GM21723 (cell line): ENCODE data around the gene C16orf89.
"Not testable (repeated sequence)": the region's sequence is repeated elsewhere in the genome, so short reads cannot be mapped to it uniquely, and the experiment has no call there.

Experiments
- ATAC-seq: cut with Tn5 transposase; IDR thresholded peaks from one replicate; pipeline ENCODE4 v1.9.1; 2021; ENCODE audit warnings: mild to moderate bottlenecking, moderate library complexity; ENCODE audit not compliant: unreplicated experiment

The C16orf89 gene

GRCh38 chr16:5085716-5086115 is 20.0 kb upstream of the C16orf89 start:
- not testable (repeated sequence) for ATAC-seq

DNA sequence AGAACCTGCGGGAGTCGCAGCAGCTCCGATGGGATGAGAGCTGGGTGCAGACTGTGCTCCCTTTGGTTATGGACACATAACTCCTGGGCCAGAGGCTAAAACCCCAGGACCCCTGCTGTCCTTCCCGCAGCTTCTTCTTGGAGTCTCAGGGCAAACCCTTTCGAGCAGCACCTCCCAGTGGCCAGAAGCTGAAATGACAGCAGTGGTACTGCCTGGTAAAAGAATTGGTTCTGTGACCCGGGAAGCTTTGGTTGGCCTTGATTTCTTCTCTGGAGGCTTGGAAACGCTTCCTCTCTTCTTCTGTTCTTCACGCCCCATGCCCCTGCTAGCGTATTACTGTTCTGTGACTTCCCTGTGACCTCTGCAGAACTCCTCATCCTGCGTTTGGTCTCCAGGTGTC is 19.0 kb upstream of the C16orf89 start:
- ATAC-seq: not testable (repeated sequence)

DNA sequence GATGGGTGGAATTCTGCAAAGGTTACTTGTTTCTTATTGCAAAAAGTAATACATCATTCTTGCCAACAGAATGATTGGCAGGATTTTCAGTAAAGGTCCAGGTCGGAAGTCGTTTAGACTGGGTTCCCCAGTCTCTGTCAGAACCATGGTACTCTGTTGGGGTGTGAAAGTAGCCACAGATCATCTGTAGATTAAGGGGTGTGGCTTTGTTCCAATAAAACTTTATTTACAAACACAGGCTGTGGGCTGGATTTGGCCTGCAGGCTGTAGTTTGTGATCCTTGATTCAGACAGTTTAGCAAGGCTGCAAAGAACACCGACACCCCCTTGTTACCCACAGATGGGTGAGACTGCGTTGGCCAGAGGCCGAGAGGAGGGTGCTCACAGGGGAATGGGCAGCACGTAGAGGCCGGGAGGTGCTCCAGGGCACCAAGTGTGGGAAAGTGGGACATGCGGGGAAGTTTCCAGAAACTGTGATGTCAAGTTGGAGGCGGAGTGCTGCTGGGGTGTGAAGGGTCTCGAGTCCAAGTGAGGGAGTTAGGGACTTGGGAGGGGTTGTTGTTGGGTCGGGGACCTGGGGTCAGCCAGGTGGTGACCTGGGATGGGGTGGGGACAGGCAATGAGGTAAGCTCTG is 18.5 kb upstream of the C16orf89 start:
- not testable (repeated sequence) for ATAC-seq

- ATAC-seq: not testable (repeated sequence)
These were observed 17.9 kb upstream of the C16orf89 start for GRCh38 chr16:5083646-5084045.

- not testable (repeated sequence) for ATAC-seq
These were observed 15.2 kb upstream of the C16orf89 start for GRCh38 chr16:5080996-5081395.

GRCh38 chr16:5080461-5080860 is 14.7 kb upstream of the C16orf89 start:
- ATAC-seq: not testable (repeated sequence)

- no peak for ATAC-seq
These were observed 12.9 kb upstream of the C16orf89 start for GRCh38 chr16:5078626-5079025.

- ATAC-seq: no peak
These were observed 11.5 kb upstream of the C16orf89 start for GRCh38 chr16:5077304-5077703.

DNA sequence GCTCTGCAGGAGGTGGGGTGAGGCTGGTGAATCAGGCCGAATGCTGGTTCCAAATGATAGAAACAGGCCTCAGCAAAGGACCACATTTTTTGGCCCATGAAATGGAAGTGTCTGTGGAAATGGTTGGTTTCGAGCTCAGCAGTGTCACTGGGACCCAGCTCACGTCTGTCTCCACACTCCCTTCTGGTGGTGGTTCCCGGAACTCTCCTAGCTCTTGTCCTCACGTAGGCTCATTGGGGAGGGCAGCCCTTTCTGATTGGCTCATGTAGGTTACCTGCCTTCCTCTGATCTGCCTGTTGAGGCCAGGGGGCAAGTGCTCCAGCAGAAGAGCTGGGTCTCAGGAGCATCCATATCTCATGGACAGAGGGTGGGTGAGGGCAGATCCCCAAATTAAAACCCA is 9.9 kb upstream of the C16orf89 start:
- ATAC-seq: no peak

DNA sequence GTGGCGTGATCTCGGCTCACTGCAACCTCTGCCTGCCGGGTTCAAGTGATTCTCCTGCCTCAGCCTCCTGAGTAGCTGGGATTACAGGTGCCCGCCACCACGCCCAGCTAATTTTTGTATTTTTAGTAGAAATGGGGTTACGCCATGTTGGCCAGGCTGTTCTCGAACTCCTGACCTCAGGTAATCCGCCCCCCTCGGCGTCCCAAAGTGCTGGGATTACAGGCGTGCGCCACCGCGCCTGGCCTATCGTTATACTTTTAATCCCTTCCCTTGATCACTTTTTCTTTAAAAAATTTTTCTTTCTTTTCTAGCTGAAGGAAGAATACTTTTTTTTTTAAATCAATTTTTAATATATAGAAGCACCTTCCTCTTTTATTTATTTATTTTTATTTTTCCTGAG is 8.0 kb upstream of the C16orf89 start:
- ATAC-seq: not testable (repeated sequence)

- no peak for ATAC-seq
These were observed 7.5 kb upstream of the C16orf89 start for GRCh38 chr16:5073279-5073629.

- peak; percentile 11 for ATAC-seq
These were observed 6.8 kb upstream of the C16orf89 start for GRCh38 chr16:5072334-5073278.

DNA sequence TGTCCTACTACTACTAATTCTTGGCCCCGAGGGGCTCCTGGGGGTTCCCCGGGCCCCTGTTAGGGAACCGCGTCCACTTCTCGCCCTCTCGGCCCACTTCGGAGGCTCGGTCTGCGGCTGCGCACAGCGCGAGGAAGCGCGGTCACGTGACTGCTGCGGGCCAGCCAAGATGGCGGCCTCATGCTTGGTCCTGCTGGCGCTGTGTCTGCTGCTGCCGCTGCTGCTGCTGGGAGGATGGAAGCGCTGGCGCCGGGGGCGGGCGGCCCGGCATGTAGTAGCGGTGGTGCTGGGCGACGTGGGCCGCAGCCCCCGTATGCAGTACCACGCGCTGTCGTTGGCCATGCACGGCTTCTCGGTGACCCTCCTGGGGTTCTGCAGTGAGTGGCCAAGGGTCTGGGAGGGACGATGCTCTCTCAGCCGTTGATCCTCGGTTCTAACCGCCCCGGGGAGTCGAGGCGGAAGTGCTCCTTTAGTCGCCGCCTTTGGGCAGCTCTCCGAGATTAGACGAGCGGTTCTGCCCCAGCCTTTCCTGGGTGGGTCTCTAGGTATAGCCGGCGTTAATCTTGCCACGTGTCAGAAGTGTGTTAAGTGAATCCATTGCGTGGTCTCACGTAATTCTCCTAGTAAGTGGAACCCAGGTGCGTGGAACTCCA is 6.1 kb upstream of the C16orf89 start, which contains the start of gene ALG1:
ALG1 (plus strand) TSS at position 163 of the 653 bp plus-strand sequence; CDS start at position 170, 7 bp downstream.
- ATAC-seq: peak; percentile 79

- ATAC-seq: no peak
These were observed 5.6 kb upstream of the C16orf89 start for GRCh38 chr16:5071341-5071680.

DNA sequence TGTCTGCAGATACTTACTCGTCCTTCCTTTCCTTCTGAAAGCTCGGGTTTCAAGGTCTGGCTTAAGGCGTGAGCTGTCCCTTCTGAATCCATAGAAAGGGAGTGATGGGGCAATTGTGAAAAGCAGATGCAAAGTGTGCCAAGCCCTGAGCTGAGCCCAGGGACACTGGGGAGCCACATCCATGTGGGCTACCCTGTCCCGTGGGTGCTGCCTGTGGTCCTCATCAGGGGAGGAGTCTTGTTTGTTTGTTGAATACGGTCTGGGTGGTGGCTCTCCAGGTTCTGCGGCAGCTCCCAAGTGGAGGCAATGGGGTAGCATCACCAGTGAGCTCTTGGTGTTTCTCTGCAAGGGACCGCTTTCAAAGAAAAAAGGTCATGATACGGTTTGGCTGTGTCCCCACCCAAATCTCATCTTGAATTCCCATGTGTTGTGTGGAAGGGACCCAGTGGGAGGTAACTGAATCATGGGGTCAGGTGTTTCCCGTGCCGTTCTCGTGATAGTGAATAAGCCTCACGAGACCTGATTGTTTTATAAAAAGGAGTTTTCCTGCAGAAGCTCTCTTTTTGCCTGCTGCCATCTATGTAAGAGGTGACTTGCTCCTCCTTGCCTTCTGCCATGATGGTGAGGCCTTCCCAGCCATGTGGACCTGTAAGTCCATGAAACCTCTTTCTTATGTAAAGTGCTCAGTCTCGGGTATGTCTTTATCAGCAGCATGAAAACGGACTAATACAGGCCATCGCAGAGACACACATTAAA is 4.9 kb upstream of the C16orf89 start:
- no peak for ATAC-seq

- ATAC-seq: no peak
These were observed 4.1 kb upstream of the C16orf89 start for GRCh38 chr16:5069854-5070253.

DNA sequence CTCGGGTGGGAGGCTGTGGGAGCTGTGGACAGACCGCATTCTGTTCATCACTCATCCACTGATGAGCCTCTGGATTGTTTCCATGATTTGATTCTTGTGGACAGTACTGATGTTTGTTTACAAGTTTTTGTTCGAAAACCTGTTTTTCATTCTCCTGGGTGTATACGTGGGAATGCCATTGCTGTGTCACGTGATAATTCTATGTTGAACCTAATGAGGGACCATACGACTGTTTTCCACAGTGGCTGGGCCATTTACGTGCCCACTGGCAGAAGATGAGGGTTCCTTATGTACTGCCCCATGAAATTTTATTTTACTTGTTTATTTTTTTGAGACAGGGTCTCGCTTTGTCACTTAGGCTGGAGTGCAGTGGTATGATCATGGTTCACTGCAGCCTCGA is 3.3 kb upstream of the C16orf89 start:
- no peak for ATAC-seq

DNA sequence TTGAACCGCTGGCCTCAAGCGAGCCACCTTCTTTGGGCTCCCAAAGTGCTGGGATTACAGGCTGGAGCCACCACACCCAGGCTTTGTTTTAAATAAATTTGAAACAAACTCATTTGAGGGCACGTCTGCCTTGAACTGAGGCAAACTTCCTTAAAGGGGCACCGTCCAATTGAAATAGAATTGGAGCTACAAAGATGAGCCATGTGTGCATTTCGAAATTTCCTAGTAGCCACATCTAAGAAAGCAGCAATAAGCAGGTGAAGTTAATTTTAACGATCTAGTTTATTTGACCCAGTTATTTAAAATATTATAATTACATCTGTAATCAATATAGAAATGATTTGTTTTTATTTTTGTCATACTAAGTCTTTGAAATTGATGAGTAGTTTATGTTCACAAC is 755 bp upstream of the C16orf89 start:
- no peak for ATAC-seq

DNA sequence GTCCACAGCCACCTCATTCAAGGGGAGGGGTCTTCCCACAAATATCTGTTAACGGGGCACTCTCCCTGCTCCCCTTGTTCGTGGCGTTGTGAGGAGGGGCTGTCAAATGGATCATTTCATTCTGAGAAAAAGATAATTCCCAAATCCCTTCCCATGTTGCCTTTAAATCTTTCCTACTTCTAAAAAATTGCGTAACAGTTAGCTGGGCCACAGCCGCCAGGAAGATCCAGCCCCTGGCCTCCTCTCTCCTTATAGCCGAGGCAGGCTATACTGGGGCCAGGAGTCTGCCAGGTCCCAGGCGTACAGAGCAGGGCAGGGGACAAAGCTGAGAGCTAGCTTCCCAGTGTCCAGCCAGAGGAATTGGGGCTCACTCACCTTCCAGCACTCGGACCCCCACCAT is 430 bp downstream of the C16orf89 start:
- ATAC-seq: no peak

GRCh38 chr16:5064915-5065314 is 841 bp downstream of the C16orf89 start:
- ATAC-seq: no peak
